Parathyroid adenoma (tissue), 2 donors: Measurements from ENCODE around the gene APOA1.

Experiments
- H2AFZ ChIP-seq: fragments of 300-600 bp; sonication (generic); one replicate; pipeline ENCODE4 v1.7.0; 2017; ENCODE audit warnings: antibody characterized with exemption, mild to moderate bottlenecking
- H3K27ac ChIP-seq: fragments of 300-600 bp; sonication (generic); one replicate; pipeline ENCODE4 v1.7.0; 2017
- H3K27me3 ChIP-seq: fragments of 300-600 bp; sonication (generic); one replicate; pipeline ENCODE4 v1.7.0; 2017; ENCODE audit warnings: low read length; ENCODE audit not compliant: control insufficient read depth, insufficient read depth
- H3K36me3 ChIP-seq: fragments of 300-600 bp; sonication (generic); one replicate; pipeline ENCODE4 v1.7.0; 2017; ENCODE audit warnings: low read length; ENCODE audit not compliant: control insufficient read depth, insufficient read depth
- H3K4me1 ChIP-seq: fragments of 300-600 bp; sonication (generic); one replicate; pipeline ENCODE4 v1.7.0; 2017; ENCODE audit warnings: control low read depth
- H3K4me2 ChIP-seq: fragments of 300-600 bp; sonication (generic); one replicate; pipeline ENCODE4 v1.7.0; 2017; ENCODE audit warnings: low read length
- H3K4me3 ChIP-seq: fragments of 300-600 bp; sonication (generic); one replicate; pipeline ENCODE4 v1.7.0; 2017; ENCODE audit warnings: low read depth, low read length
- H3K79me2 ChIP-seq: fragments of 300-600 bp; sonication (generic); one replicate; pipeline ENCODE4 v1.7.0; 2017; ENCODE audit warnings: control low read depth
- H3K9ac ChIP-seq: fragments of 300-600 bp; sonication (generic); one replicate; pipeline ENCODE4 v1.7.0; 2017; ENCODE audit warnings: mild to moderate bottlenecking
- H3K9me3 ChIP-seq: fragments of 300-600 bp; sonication (generic); one replicate; pipeline ENCODE4 v1.7.0; 2017; ENCODE audit warnings: low read length; ENCODE audit not compliant: control insufficient read depth
- TF ChIP-seq, protein P1 (sequence below): fragments of 300-600 bp; sonication (generic); IDR thresholded peaks from one replicate; pipeline ENCODE4 v1.7.0; 2017; ENCODE audit warnings: antibody characterized with exemption, mild to moderate bottlenecking
- donor health status: primary hyperparathyroidism.

The APOA1 gene

DNA sequence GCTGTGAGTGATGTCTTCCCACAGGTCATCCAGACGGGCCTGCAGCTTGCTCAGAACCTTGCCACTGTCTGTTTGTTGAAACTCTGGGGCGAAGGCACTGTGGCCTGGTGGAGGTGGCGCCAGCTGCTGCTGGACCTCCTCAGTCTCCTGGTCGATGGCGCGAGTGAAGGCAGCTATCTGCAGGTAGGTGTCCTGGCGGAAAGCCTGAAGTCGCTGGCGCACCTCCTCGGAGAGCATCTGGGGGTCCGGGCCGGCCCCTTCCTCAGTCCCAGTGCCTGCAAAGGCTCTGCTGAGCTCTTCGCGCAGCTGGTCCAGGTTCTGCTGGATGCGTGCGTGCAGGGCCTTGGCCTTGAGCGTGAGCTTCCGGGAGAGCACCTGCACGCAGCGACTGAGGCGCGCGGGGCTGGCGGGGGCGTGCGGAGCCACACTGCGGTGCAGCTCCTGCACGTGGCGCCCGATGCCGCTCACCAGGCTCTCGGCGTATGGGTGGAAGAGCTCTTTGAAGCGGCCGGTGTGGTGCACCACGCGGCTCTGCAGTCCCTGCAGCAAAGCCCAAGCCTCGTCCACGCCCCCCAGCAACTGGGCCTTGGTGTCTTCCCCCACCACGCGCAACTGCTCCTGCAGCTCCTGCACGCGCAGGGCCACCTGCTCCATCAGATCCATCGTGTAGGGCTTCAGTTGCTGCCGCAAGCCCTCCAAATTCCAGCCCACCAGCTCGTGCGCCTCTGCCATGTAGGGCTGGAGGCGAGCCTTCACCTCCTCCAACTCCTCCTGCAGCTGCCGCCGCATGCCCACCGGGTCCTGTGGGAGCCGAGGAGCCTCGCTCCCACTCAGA is 47.0 kb downstream of the APOA1 start:
- H3K4me1 ChIP-seq: no peaks in the 10 kb centered on the region
- H3K36me3 ChIP-seq: no peaks in the 10 kb centered on the region
- no peak overlapping the region for H3K4me2 ChIP-seq
- TF ChIP-seq, protein P1, sequence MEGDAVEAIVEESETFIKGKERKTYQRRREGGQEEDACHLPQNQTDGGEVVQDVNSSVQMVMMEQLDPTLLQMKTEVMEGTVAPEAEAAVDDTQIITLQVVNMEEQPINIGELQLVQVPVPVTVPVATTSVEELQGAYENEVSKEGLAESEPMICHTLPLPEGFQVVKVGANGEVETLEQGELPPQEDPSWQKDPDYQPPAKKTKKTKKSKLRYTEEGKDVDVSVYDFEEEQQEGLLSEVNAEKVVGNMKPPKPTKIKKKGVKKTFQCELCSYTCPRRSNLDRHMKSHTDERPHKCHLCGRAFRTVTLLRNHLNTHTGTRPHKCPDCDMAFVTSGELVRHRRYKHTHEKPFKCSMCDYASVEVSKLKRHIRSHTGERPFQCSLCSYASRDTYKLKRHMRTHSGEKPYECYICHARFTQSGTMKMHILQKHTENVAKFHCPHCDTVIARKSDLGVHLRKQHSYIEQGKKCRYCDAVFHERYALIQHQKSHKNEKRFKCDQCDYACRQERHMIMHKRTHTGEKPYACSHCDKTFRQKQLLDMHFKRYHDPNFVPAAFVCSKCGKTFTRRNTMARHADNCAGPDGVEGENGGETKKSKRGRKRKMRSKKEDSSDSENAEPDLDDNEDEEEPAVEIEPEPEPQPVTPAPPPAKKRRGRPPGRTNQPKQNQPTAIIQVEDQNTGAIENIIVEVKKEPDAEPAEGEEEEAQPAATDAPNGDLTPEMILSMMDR: no peak
- H2AFZ ChIP-seq: no peak overlapping the region
- H3K4me3 ChIP-seq: no peak overlapping the region
- no peak overlapping the region for H3K9ac ChIP-seq
- H3K79me2 ChIP-seq: no peaks in the 10 kb centered on the region
- H3K27me3 ChIP-seq: no peaks in the 10 kb centered on the region
- no peaks in the 10 kb centered on the region for H3K9me3 ChIP-seq
- H3K27ac ChIP-seq: no peak overlapping the region

DNA sequence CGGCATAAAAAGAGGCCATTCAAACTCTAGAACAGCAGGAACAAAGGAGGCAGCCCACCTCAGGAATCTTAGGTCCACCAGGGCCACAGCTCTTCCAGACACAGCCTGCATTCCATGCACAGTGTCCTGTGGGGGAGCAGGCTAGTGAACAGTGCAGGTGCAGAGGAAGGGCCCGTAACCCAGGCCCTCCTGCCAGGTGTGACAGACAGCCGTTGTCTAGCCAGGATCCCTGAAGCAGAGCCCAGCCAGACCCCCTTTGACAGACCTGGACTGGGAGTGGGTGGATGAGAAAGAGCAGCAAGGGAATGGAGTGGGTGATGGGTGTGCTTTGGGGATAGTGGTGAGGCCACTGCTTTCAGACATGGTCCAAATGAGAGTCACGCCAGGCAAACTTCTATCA is 48.4 kb downstream of the APOA1 start:
- no peak overlapping the region for H3K4me3 ChIP-seq
- no peaks in the 10 kb centered on the region for H3K36me3 ChIP-seq
- no peak overlapping the region for H3K27ac ChIP-seq
- H2AFZ ChIP-seq: no peak overlapping the region
- no peak overlapping the region for H3K4me2 ChIP-seq
- H3K9me3 ChIP-seq: no peaks in the 10 kb centered on the region
- H3K79me2 ChIP-seq: no peaks in the 10 kb centered on the region
- TF ChIP-seq, protein P1: no peak
- no peaks in the 10 kb centered on the region for H3K27me3 ChIP-seq
- no peaks in the 10 kb centered on the region for H3K4me1 ChIP-seq
- H3K9ac ChIP-seq: no peak overlapping the region

DNA sequence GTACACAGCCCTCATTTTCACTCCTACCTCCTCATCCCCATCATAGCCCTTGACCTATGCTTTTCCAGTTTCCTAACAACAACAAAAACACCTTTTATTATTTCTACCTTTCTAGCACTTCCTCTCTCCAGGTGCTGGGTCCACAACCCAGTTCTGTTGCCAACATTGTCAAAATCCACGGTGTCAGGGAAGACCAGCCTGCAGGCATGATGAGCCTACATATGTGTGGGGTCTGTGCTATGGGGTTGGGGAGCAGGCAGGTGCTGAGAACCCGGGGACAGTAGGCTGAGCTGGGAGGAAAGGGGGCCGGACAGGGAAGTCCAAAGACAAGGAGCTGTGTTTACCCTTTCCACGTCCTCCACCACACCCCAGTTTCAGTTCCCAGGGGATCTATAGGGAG is 48.9 kb downstream of the APOA1 start:
- H3K27ac ChIP-seq: peak overlapping the region; percentile 62
- no peaks in the 10 kb centered on the region for H3K9me3 ChIP-seq
- no peaks in the 10 kb centered on the region for H3K4me1 ChIP-seq
- no peaks in the 10 kb centered on the region for H3K36me3 ChIP-seq
- H3K27me3 ChIP-seq: no peaks in the 10 kb centered on the region
- TF ChIP-seq, protein P1: no peak
- H3K4me3 ChIP-seq: peak overlapping the region; percentile 75
- no peaks in the 10 kb centered on the region for H3K79me2 ChIP-seq
- peak overlapping the region; percentile 97 for H2AFZ ChIP-seq
- H3K9ac ChIP-seq: no peak overlapping the region
- peak overlapping the region; percentile 91 for H3K4me2 ChIP-seq

DNA sequence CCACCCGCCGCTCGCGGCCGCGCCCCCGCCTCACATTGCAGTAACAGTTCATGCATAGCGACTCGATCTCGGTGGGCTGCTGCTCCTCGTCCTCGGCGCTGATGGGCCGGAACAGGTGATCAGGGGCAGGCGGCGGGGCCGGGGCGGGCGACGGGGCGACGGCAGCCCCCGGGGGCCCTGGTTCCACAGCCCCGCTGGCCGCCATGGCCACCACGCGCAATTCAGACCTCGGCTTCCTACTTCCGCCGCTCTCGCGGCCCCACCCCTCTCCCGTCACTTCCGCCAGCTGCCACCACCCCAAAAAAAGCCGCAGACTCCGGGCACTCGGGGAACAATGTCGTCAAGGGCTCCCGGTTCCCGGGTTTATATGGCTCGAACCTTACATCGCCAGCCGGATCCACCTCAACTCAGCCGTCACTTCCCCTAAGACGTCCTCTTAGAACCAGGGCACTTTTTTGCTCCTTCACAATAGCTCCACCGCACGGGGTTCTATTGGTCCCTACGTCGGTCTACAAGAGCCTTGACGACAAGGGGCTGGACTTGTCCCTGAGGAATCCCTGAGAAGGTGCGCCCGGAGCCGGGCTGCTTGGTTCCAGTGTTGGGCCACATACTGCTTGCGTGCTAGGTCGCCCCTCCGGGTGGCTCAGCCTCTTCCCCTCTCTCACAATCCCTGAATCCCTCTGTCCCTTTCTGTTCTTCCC is 49.5 kb downstream of the APOA1 start, which contains the start of gene ZPR1:
Gene ZPR1, minus strand, starts transcription at position 238 of the 701 bp plus-strand sequence. Its CDS starts 33 bp downstream, at position 205.
- Histone ChIP-seq H3K27ac (peak within 1 kb of the TSS; percentile 62), H2AFZ (peak within 1 kb of the TSS; percentile 97), H3K79me2 (no peaks in the 10 kb centered on the region), H3K4me1 (no peaks in the 10 kb centered on the region), H3K9me3 (no peaks in the 10 kb centered on the region), H3K9ac (no peak within 1 kb of the TSS), H3K4me3 (peak within 1 kb of the TSS; percentile 75), H3K4me2 (peak within 1 kb of the TSS; percentile 91), H3K27me3 (no peaks in the 10 kb centered on the region), H3K36me3 (no peaks in the 10 kb centered on the region)
- TF ChIP-seq, protein P1: no peak
